Right lobe of liver (tissue), 6 donors: ENCODE data around the gene DUSP12. TPM values are rescaled to one million over a fixed set of nuclear protein-coding genes. Genes with fewer than 3 reads are reported as not detected.

Source experiments
- ATAC-seq, 4 donors: fragments of 200-7000 bp; cut with Tn5 transposase; one replicate each; pipeline ENCODE4 v1.9.1; 2020; ENCODE audit warnings: mild to moderate bottlenecking in 4 of 4, moderate library complexity in 4 of 4
- DNase-seq, 3 donors: peaks; one replicate each; pipeline ENCODE4 v3.0.0-alpha.2; 2020
- H3K27ac ChIP-seq, 3 donors: fragments of 200-600 bp; one replicate each; pipeline ENCODE4 v1.8.0; 2022
- H3K27me3 ChIP-seq, 2 donors: fragments of 200-600 bp; one replicate each; pipeline ENCODE4 v1.8.0; 2022
- H3K36me3 ChIP-seq, 4 donors: fragments of 200-600 bp; sonication (generic) in 1 of 4; one replicate each; pipeline versions ENCODE4 v1.5.1 to v1.8.0; 2017 to 2022; ENCODE audit warnings: control low read depth in 1 of 4
- H3K4me1 ChIP-seq, 4 donors: fragments of 200-600 bp; sonication (generic) in 1 of 4; one replicate each; pipeline versions ENCODE4 v1.5.1 to v1.8.0; 2017 to 2022; ENCODE audit warnings: control low read depth in 1 of 4
- H3K4me3 ChIP-seq, 3 donors: fragments of 200-600 bp; one replicate each; pipeline ENCODE4 v1.8.0; 2022
- H3K9me3 ChIP-seq, 4 donors: fragments of 200-600 bp; sonication (generic) in 1 of 4; one replicate each; pipeline versions ENCODE4 v1.5.1 to v1.8.0; 2017 to 2022; ENCODE audit warnings: control low read depth in 1 of 4
- POLR2A ChIP-seq: fragments of 450-650 bp; IDR thresholded peaks from one replicate; pipeline ENCODE4 v1.6.1; 2017; ENCODE audit warnings: antibody characterized with exemption, mild to moderate bottlenecking
- WGBS: methylation state at CpG from one replicate; pipeline ENCODE4 v1.1.6; 2018; ENCODE audit warnings: low coverage, low lambda C conversion rate; ENCODE audit not compliant: insufficient coverage; ENCODE audit errors: missing lambda C conversion rate; 5-methylcytosine and 5-hydroxymethylcytosine counted together
- intact Hi-C, 2 donors: fragments of 100-400 bp; cut with DNase I; formaldehyde crosslinking; loops; one replicate each; pipeline versions ENCODE4 v1.11.2 to v1.14.1; 2022
- total RNA-seq, 6 experiments: library from RNA; depleted of rRNA in 2 of 6; stranded (reverse); fragments of >200 nt in 2 of 6; fragmentation: NEBNext Ultra II Directional in 3 of 6; extraction: Animal tissue kit (Norgen Biotek cat#: 25700) in 3 of 6; gene quantifications; one replicate each; pipeline versions ENCODE4 v1.1.0 to v1.2.4, GENCODE V29; 2016 to 2023
- TF ChIP-seq, protein P1 (sequence below), 4 donors: fragments of 200-600 bp in 3 of 4; fragments of 450-650 bp in 1 of 4; IDR thresholded peaks; one replicate each; pipeline versions ENCODE4 v1.5.1 to v1.8.0; 2016 to 2022; ENCODE audit warnings: antibody characterized with exemption in 4 of 4, mild to moderate bottlenecking in 2 of 4
- donor health status: DM: no; HTN: yes; CAD: no.
- donor health status: DM: no; HTN: no; CAD: no.
- donor health status: DM: no; HTN: no; CAD: no.
- donor health status: DM: no; HTN: yes; CAD: no.
- donor health status: DM: no; HTN: yes; CAD: no.

The DUSP12 gene
- total RNA-seq, 6 experiments from 2014 or later, result 4.0 to 7.1 (median 4.7) TPM

- DNase-seq (no peak), ATAC-seq (no peak)
- Histone ChIP-seq H3K27me3 (no peaks in the 10 kb centered on the region), H3K36me3 (no peaks in the 10 kb centered on the region), H3K4me3 (no peak overlapping the region), H3K4me1 (peaks cover 0 to 13% (median 0%) of the 10 kb centered on the region in 4 donors), H3K27ac (no peak overlapping the region), H3K9me3 (no peaks in the 10 kb centered on the region)
- intact Hi-C loops, result no loop called here
- TF ChIP-seq, protein P1, sequence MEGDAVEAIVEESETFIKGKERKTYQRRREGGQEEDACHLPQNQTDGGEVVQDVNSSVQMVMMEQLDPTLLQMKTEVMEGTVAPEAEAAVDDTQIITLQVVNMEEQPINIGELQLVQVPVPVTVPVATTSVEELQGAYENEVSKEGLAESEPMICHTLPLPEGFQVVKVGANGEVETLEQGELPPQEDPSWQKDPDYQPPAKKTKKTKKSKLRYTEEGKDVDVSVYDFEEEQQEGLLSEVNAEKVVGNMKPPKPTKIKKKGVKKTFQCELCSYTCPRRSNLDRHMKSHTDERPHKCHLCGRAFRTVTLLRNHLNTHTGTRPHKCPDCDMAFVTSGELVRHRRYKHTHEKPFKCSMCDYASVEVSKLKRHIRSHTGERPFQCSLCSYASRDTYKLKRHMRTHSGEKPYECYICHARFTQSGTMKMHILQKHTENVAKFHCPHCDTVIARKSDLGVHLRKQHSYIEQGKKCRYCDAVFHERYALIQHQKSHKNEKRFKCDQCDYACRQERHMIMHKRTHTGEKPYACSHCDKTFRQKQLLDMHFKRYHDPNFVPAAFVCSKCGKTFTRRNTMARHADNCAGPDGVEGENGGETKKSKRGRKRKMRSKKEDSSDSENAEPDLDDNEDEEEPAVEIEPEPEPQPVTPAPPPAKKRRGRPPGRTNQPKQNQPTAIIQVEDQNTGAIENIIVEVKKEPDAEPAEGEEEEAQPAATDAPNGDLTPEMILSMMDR (IDR thresholded peaks at IDR 0.05), result no peak
- no peak for TF ChIP-seq POLR2A
- 50% methylated on average over 6 of the region's 6 CpGs for WGBS
Measured at GRCh38 chr1:161730050-161730564, 19.5 kb upstream of the DUSP12 start.

GRCh38 chr1:161731241-161731640 lies 18.3 kb upstream of the DUSP12 start:
- 72% methylated on average over 6 of the region's 6 CpGs for WGBS
- Histone ChIP-seq H3K27ac (no peak overlapping the region), H3K4me1 (peaks cover 0 to 4% (median 0%) of the 10 kb centered on the region in 4 donors), H3K4me3 (no peak overlapping the region), H3K9me3 (no peaks in the 10 kb centered on the region), H3K36me3 (no peaks in the 10 kb centered on the region), H3K27me3 (no peaks in the 10 kb centered on the region)
- DNase-seq (no peak), ATAC-seq (no peak)
- intact Hi-C loops, result no loop called here
- TF ChIP-seq POLR2A, result no peak
- TF ChIP-seq, protein P1 (IDR thresholded peaks at IDR 0.05), result no peak

DNA sequence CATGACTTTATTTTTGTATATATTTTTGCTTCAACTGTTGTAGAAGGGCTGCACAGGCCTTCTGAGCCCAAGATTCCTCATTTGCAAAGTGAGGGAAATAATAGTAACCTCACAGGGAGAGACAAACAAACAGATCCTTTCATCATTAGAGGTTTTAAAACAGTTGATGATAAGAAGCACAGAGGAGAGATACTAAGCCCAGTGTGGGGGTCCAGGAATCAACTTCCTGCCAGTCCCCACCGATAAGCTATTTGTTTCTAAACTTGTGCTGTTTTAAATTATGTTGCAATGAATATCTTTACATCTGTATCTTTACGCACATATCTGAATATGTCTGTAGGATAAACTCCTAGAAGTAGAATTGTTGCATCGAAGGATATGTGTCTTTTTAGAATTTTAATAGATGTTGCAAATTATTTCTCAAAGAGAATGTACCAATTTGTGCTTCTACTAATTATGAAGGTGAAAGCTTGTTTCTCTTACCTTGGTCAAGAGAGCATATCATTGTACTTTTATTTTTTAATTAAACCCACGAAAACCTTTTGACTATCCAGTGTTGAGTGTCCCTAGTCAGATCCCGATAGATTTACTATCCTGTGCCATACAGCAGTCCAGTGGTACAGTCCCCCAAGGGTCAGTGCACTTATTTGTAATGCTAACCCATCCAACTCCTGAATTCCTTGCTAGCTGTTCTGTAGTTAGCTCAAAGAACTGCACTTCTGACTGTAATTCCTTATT lies 17.4 kb upstream of the DUSP12 start:
- Histone ChIP-seq H3K4me3 (no peak overlapping the region), H3K27ac (no peak overlapping the region), H3K27me3 (no peaks in the 10 kb centered on the region), H3K4me1 (peaks cover 0 to 2% (median 0%) of the 10 kb centered on the region in 4 donors), H3K9me3 (no peaks in the 10 kb centered on the region), H3K36me3 (no peaks in the 10 kb centered on the region)
- intact Hi-C loops, result no loop called here
- no peak for TF ChIP-seq POLR2A
- TF ChIP-seq, protein P1 (IDR thresholded peaks at IDR 0.05), result no peak
- DNase-seq (no peak), ATAC-seq (no peak)
- WGBS, result 49% methylated on average over 5 of the region's 5 CpGs

GRCh38 chr1:161733526-161733925 lies 16.1 kb upstream of the DUSP12 start:
- 9% methylated on average over 1 of the region's 1 CpG for WGBS
- H3K9me3 ChIP-seq, result no peaks in the 10 kb centered on the region
- H3K4me3 ChIP-seq, result no peak overlapping the region
- TF ChIP-seq, protein P1 (IDR thresholded peaks at IDR 0.05), result no peak
- H3K27ac ChIP-seq, result no peak overlapping the region
- H3K36me3 ChIP-seq, result no peaks in the 10 kb centered on the region
- intact Hi-C loops, result no loop called here
- no peaks in the 10 kb centered on the region for H3K27me3 ChIP-seq
- no peaks in the 10 kb centered on the region for H3K4me1 ChIP-seq
- DNase-seq, result no peak
- peak in 2 of 4 donors; percentile 35 to 66 for ATAC-seq
